CD4-positive, CD25-positive, alpha-beta regulatory T cell (primary cell): ENCODE results near the gene NFIX. TPM values are rescaled to one million over a fixed set of nuclear protein-coding genes. Genes with fewer than 3 reads are reported as not detected.

ENCODE experiments used
- ATAC-seq, 2 donors: fragments of 150-1000 bp; cut with Tn5 transposase; one replicate each; pipeline ENCODE4 v1.10.0; 2021; ENCODE audit warnings: low read depth in 2 of 2, moderate number of reproducible peaks in 2 of 2, moderate library complexity in 1 of 2
- DNase-seq, 3 donors: peaks; one replicate each; pipeline versions ENCODE4 v3.0.0 to v3.0.0-alpha.2; 2012 to 2022; ENCODE audit warnings: mixed read lengths in 1 of 3
- H3K27ac ChIP-seq: one replicate; pipeline ENCODE4 v1.7.0; 2013; ENCODE audit warnings: mild to moderate bottlenecking, low read length; ENCODE audit not compliant: insufficient read depth, poor library complexity, severe bottlenecking
- H3K27me3 ChIP-seq: one replicate; pipeline ENCODE4 v1.7.0; 2013; ENCODE audit warnings: low read length; ENCODE audit not compliant: control insufficient read depth, insufficient read depth
- H3K36me3 ChIP-seq: one replicate; pipeline ENCODE4 v1.7.0; 2013; ENCODE audit warnings: mild to moderate bottlenecking, low read length, moderate library complexity; ENCODE audit not compliant: control insufficient read depth, insufficient read depth
- H3K4me1 ChIP-seq: 2 replicates; pipeline ENCODE4 v1.7.0; 2013; ENCODE audit warnings: mild to moderate bottlenecking, low read length; ENCODE audit not compliant: insufficient read depth, control insufficient read depth, poor library complexity, severe bottlenecking
- H3K4me3 ChIP-seq: one replicate; pipeline ENCODE4 v1.7.0; 2013; ENCODE audit warnings: low read depth, mild to moderate bottlenecking, low read length, moderate library complexity
- H3K9me3 ChIP-seq, 2 experiments: 1 replicate in 1 of 2; 2 replicates in 1 of 2; pipeline ENCODE4 v1.7.0; 2013; ENCODE audit warnings: low read length in 2 of 2, mild to moderate bottlenecking in 1 of 2, moderate library complexity in 1 of 2; ENCODE audit not compliant: control insufficient read depth in 2 of 2
- H3K27ac Mint-ChIP-seq, 3 donors: one replicate each; pipeline ENCODE4 v1.8.0; 2020 to 2022; ENCODE audit warnings: mild to moderate bottlenecking in 3 of 3, mixed read lengths in 3 of 3, moderate library complexity in 2 of 3
- H3K27me3 Mint-ChIP-seq: one replicate; pipeline ENCODE4 v1.8.0; 2022; ENCODE audit warnings: mild to moderate bottlenecking, mixed read lengths
- H3K36me3 Mint-ChIP-seq: one replicate; pipeline ENCODE4 v1.8.0; 2020; ENCODE audit warnings: mixed read lengths
- H3K4me1 Mint-ChIP-seq, 4 donors: one replicate each; pipeline ENCODE4 v1.8.0; 2020 to 2022; ENCODE audit warnings: mixed read lengths in 4 of 4, mild to moderate bottlenecking in 1 of 4
- H3K4me3 Mint-ChIP-seq, 4 donors: one replicate each; pipeline ENCODE4 v1.8.0; 2020 to 2022; ENCODE audit warnings: mild to moderate bottlenecking in 4 of 4, mixed read lengths in 4 of 4, moderate library complexity in 3 of 4
- H3K9me3 Mint-ChIP-seq, 7 donors: one replicate each; pipeline ENCODE4 v1.8.0; 2020 to 2022; ENCODE audit warnings: mixed read lengths in 7 of 7, mild to moderate bottlenecking in 3 of 7, moderate library complexity in 2 of 7
- polyA plus RNA-seq, 4 donors: library from polyadenylated mRNA; unstranded; fragments of 300-500 nt; fragmentation: Illumina TruSeq; gene quantifications; one replicate each; pipeline ENCODE4 v1.2.3, GENCODE V29; 2021
- total RNA-seq: library from RNA; stranded (reverse); gene quantifications from one replicate; pipeline ENCODE4 v1.2.3, GENCODE V29; 2022

NFIX gene
- total and polyA plus RNA-seq, 5 donors from 2014 or later: 0.15 to 1.2 TPM; not detected in 3

- Histone ChIP-seq H3K27me3 (no peaks in the 10 kb centered on the region), H3K9me3 (no peaks in the 10 kb centered on the region), H3K4me3 (no peak overlapping the region), H3K36me3 (no peaks in the 10 kb centered on the region), H3K4me1 (no peaks in the 10 kb centered on the region), H3K27ac (no peak overlapping the region)
- DNase-seq (no peak), ATAC-seq (no peak)
- Mint-ChIP-seq H3K9me3 (no peaks in the 10 kb centered on the region), H3K4me1 (no peaks in the 10 kb centered on the region), H3K36me3 (no peaks in the 10 kb centered on the region), H3K27ac (no peak overlapping the region), H3K4me3 (no peak overlapping the region), H3K27me3 (peaks cover 4% of the 10 kb centered on the region)
Measured at GRCh38 chr19:13070425-13071140, 75.3 kb downstream of the NFIX start.

GRCh38 chr19:13071444-13072187 is 76.3 kb downstream of the NFIX start:
- Mint-ChIP-seq H3K9me3 (no peaks in the 10 kb centered on the region), H3K27ac (no peak overlapping the region), H3K4me1 (no peaks in the 10 kb centered on the region), H3K36me3 (no peaks in the 10 kb centered on the region), H3K27me3 (peaks cover under 1% of the 10 kb centered on the region), H3K4me3 (no peak overlapping the region)
- Histone ChIP-seq H3K27ac (no peak overlapping the region), H3K4me1 (no peaks in the 10 kb centered on the region), H3K9me3 (no peaks in the 10 kb centered on the region), H3K4me3 (no peak overlapping the region), H3K27me3 (no peaks in the 10 kb centered on the region), H3K36me3 (no peaks in the 10 kb centered on the region)
- DNase-seq (no peak), ATAC-seq (no peak)

- H3K4me1 Mint-ChIP-seq: no peaks in the 10 kb centered on the region
- H3K27ac Mint-ChIP-seq: no peak overlapping the region
Measured at GRCh38 chr19:13072188-13072908, 77.1 kb downstream of the NFIX start.

GRCh38 chr19:13073263-13073662 is 78.0 kb downstream of the NFIX start:
- Histone ChIP-seq H3K4me1 (no peaks in the 10 kb centered on the region), H3K27ac (no peak overlapping the region), H3K27me3 (no peaks in the 10 kb centered on the region), H3K36me3 (no peaks in the 10 kb centered on the region), H3K9me3 (no peaks in the 10 kb centered on the region), H3K4me3 (no peak overlapping the region)
- no peak overlapping the region for H3K27ac Mint-ChIP-seq
- no peaks in the 10 kb centered on the region for H3K27me3 Mint-ChIP-seq
- H3K9me3 Mint-ChIP-seq: no peaks in the 10 kb centered on the region
- no peak for ATAC-seq
- no peak for DNase-seq
- no peaks in the 10 kb centered on the region for H3K36me3 Mint-ChIP-seq
- H3K4me1 Mint-ChIP-seq: no peaks in the 10 kb centered on the region
- H3K4me3 Mint-ChIP-seq: no peak overlapping the region

More at GRCh38 chr19:13072188-13072908, 77.1 kb downstream of the NFIX start:
- no peak overlapping the region for H3K4me3 Mint-ChIP-seq
- Histone ChIP-seq H3K4me1 (no peaks in the 10 kb centered on the region), H3K36me3 (no peaks in the 10 kb centered on the region), H3K4me3 (no peak overlapping the region), H3K27ac (no peak overlapping the region), H3K9me3 (no peaks in the 10 kb centered on the region), H3K27me3 (no peaks in the 10 kb centered on the region)
- ATAC-seq (no peak), DNase-seq (no peak)
- H3K9me3 Mint-ChIP-seq: no peaks in the 10 kb centered on the region
- H3K36me3 Mint-ChIP-seq: no peaks in the 10 kb centered on the region
- H3K27me3 Mint-ChIP-seq: no peaks in the 10 kb centered on the region

- no peaks in the 10 kb centered on the region for H3K27me3 Mint-ChIP-seq
- no peaks in the 10 kb centered on the region for H3K36me3 Mint-ChIP-seq
- DNase-seq (no peak), ATAC-seq (no peak)
- H3K9me3 Mint-ChIP-seq: no peaks in the 10 kb centered on the region
- H3K27ac ChIP-seq: no peak overlapping the region
- H3K27me3 ChIP-seq: no peaks in the 10 kb centered on the region
- H3K4me1 ChIP-seq: no peaks in the 10 kb centered on the region
- H3K4me3 Mint-ChIP-seq: no peak overlapping the region
- no peak overlapping the region for H3K27ac Mint-ChIP-seq
- no peaks in the 10 kb centered on the region for H3K36me3 ChIP-seq
- no peaks in the 10 kb centered on the region for H3K9me3 ChIP-seq
- H3K4me3 ChIP-seq: no peak overlapping the region
- H3K4me1 Mint-ChIP-seq: no peaks in the 10 kb centered on the region
Measured at GRCh38 chr19:13074378-13074777, 79.1 kb downstream of the NFIX start.

GRCh38 chr19:13076320-13076719 is 81.0 kb downstream of the NFIX start:
- Histone ChIP-seq H3K9me3 (no peaks in the 10 kb centered on the region), H3K27me3 (no peaks in the 10 kb centered on the region), H3K27ac (no peak overlapping the region), H3K4me3 (no peak overlapping the region), H3K4me1 (no peaks in the 10 kb centered on the region), H3K36me3 (no peaks in the 10 kb centered on the region)
- H3K4me3 Mint-ChIP-seq: no peak overlapping the region
- DNase-seq: no peak
- ATAC-seq: no peak
- no peaks in the 10 kb centered on the region for H3K27me3 Mint-ChIP-seq
- H3K27ac Mint-ChIP-seq: no peak overlapping the region
- H3K4me1 Mint-ChIP-seq: no peaks in the 10 kb centered on the region
- no peaks in the 10 kb centered on the region for H3K36me3 Mint-ChIP-seq
- no peaks in the 10 kb centered on the region for H3K9me3 Mint-ChIP-seq

- H3K27me3 Mint-ChIP-seq: peaks cover under 1% of the 10 kb centered on the region
Measured at GRCh38 chr19:13076787-13077186, 81.5 kb downstream of the NFIX start.

More at GRCh38 chr19:13076787-13077186, 81.5 kb downstream of the NFIX start:
- DNase-seq (no peak), ATAC-seq (no peak)
- no peak overlapping the region for H3K4me3 ChIP-seq
- no peaks in the 10 kb centered on the region for H3K27me3 ChIP-seq
- H3K4me3 Mint-ChIP-seq: no peak overlapping the region
- no peaks in the 10 kb centered on the region for H3K36me3 ChIP-seq
- no peak overlapping the region for H3K27ac Mint-ChIP-seq
- H3K36me3 Mint-ChIP-seq: no peaks in the 10 kb centered on the region
- H3K9me3 ChIP-seq: no peaks in the 10 kb centered on the region
- H3K4me1 ChIP-seq: no peaks in the 10 kb centered on the region
- no peaks in the 10 kb centered on the region for H3K9me3 Mint-ChIP-seq
- no peak overlapping the region for H3K27ac ChIP-seq
- H3K4me1 Mint-ChIP-seq: no peaks in the 10 kb centered on the region
